Measurements from ENCODE around the gene LAMP1. TPM values are rescaled to one million over a fixed set of nuclear protein-coding genes. Genes with fewer than 3 reads are reported as not detected.

The LAMP1 gene
- total RNA-seq, 4 donors from 2014 or later = 85.6 to 144 (median 93.4) TPM

GRCh38 chr13:113337556-113337955 is 40.5 kb downstream of the LAMP1 start:
- H3K27me3 ChIP-seq = no peaks in the 10 kb centered on the region
- H3K27ac ChIP-seq = no peak overlapping the region
- no peak for DNase-seq
- no peaks in the 10 kb centered on the region for H3K9me3 ChIP-seq
- TF ChIP-seq CTCF (IDR thresholded peaks at IDR 0.05) (no peak), POLR2A (IDR thresholded peaks at IDR 0.05) (no peak)
- intact Hi-C loops (cut with DNase I; ENCODE audit: low total_unique reads) = no loop called here
- H3K4me1 ChIP-seq = no peaks in the 10 kb centered on the region
- no peaks in the 10 kb centered on the region for H3K36me3 ChIP-seq
- no peak overlapping the region for H3K4me3 ChIP-seq

- no peak for DNase-seq
- Histone ChIP-seq H3K36me3 (no peaks in the 10 kb centered on the region), H3K27me3 (no peaks in the 10 kb centered on the region), H3K4me3 (no peak overlapping the region), H3K4me1 (no peaks in the 10 kb centered on the region), H3K27ac (no peak overlapping the region), H3K9me3 (no peaks in the 10 kb centered on the region)
- intact Hi-C loops (cut with DNase I; ENCODE audit: low total_unique reads) = no loop called here
- no peak for TF ChIP-seq CTCF (IDR thresholded peaks at IDR 0.05)
Observed at GRCh38 chr13:113337976-113338375, 40.9 kb downstream of the LAMP1 start.

GRCh38 chr13:113338451-113338850 is 41.4 kb downstream of the LAMP1 start:
- TF ChIP-seq CTCF (IDR thresholded peaks at IDR 0.05) = no peak
- TF ChIP-seq POLR2A (IDR thresholded peaks at IDR 0.05) = no peak
- DNase-seq = no peak
- Histone ChIP-seq H3K4me3 (no peak overlapping the region), H3K36me3 (no peaks in the 10 kb centered on the region), H3K4me1 (no peaks in the 10 kb centered on the region), H3K9me3 (no peaks in the 10 kb centered on the region), H3K27ac (no peak overlapping the region), H3K27me3 (no peaks in the 10 kb centered on the region)
- intact Hi-C loops (cut with DNase I; ENCODE audit: low total_unique reads) = no loop called here

GRCh38 chr13:113342820-113343691 is 46.0 kb downstream of the LAMP1 start:
- Histone ChIP-seq H3K4me1 (no peaks in the 10 kb centered on the region), H3K4me3 (no peak overlapping the region), H3K9me3 (no peaks in the 10 kb centered on the region), H3K27me3 (no peaks in the 10 kb centered on the region), H3K36me3 (no peaks in the 10 kb centered on the region), H3K27ac (no peak overlapping the region)
- no peak for TF ChIP-seq CTCF (IDR thresholded peaks at IDR 0.05)
- TF ChIP-seq POLR2A (IDR thresholded peaks at IDR 0.05) = no peak
- no peak for DNase-seq
- intact Hi-C loops (cut with DNase I; ENCODE audit: low total_unique reads) = no loop called here

- Histone ChIP-seq H3K27ac (no peak overlapping the region), H3K27me3 (no peaks in the 10 kb centered on the region), H3K4me3 (no peak overlapping the region), H3K36me3 (no peaks in the 10 kb centered on the region), H3K9me3 (no peaks in the 10 kb centered on the region), H3K4me1 (no peaks in the 10 kb centered on the region)
- TF ChIP-seq POLR2A (IDR thresholded peaks at IDR 0.05) (no peak), CTCF (IDR thresholded peaks at IDR 0.05) (no peak)
- intact Hi-C loops (cut with DNase I; ENCODE audit: low total_unique reads) = no loop called here
- DNase-seq = no peak
Observed at GRCh38 chr13:113343692-113343968, 46.6 kb downstream of the LAMP1 start.
